Activated naive CD8-positive, alpha-beta T cell treated with anti-CD3 and anti-CD28 coated beads, Interleukin-2, amount 50 U/mL, for 24 hours (primary cell): ENCODE measurements around the gene GSE1.
A peak's percentile ranks its signal among the peaks of the same experiment; 100 is the strongest.

Experiments used
- ATAC-seq: fragments of 150-1000 bp; cut with Tn5 transposase; one replicate; pipeline ENCODE4 v1.10.0; 2021
- DNase-seq: peaks from one replicate; pipeline ENCODE4 v3.0.0; 2021
- H3K27ac Mint-ChIP-seq: one replicate; pipeline ENCODE4 v1.8.0; 2021; ENCODE audit warnings: mild to moderate bottlenecking, mixed read lengths
- H3K27me3 Mint-ChIP-seq: one replicate; pipeline ENCODE4 v1.8.0; 2021; ENCODE audit warnings: mixed read lengths
- H3K36me3 Mint-ChIP-seq: one replicate; pipeline ENCODE4 v1.8.0; 2021; ENCODE audit warnings: low read depth, mixed read lengths
- H3K4me1 Mint-ChIP-seq: one replicate; pipeline ENCODE4 v1.8.0; 2021; ENCODE audit warnings: mixed read lengths
- H3K4me3 Mint-ChIP-seq: one replicate; pipeline ENCODE4 v1.8.0; 2021; ENCODE audit warnings: mild to moderate bottlenecking, moderate library complexity, mixed read lengths
- H3K9me3 Mint-ChIP-seq: one replicate; pipeline ENCODE4 v1.8.0; 2021; ENCODE audit warnings: mixed read lengths

GSE1 gene

DNA sequence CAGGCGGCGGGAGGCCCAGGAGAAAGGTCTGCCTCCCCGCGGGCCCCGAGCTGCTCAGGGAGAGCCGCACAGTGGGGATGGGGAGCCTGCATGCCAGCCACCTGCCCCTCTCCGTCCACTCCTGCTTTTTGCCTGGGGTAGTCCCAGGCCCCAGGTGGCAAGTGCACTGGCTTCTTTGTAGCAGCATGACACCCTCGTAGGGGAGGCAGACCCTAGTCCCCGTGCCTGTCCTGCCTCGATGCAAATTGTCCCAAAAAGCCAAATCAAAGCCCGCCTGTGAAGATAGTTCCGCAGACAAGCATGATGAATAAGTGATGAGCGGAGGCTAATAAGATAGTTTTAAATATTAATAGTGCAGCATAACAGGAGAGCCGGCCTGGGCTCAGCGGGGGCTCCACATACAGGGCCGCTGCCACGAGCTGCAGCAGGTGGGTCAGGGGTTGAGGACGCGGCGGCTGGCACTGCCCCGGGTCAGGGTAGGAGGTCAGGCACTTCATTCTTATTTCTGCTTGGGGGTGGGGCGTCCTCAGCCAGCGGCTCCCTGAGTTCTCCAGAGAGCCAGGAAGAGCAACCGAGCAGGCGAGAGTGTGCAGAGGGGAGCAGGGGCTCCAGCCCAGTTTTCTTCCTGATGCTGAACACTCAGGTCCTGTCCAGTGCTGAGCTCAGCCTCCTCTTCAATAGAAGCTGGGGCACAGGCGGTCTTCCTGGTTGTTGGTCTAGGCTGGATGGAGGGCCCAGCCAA lies 48.8 kb downstream of the GSE1 start:
- Mint-ChIP-seq H3K4me3 (no peak overlapping the region), H3K27ac (no peak overlapping the region), H3K4me1 (no peaks in the 10 kb centered on the region), H3K36me3 (peaks cover 16% of the 10 kb centered on the region), H3K27me3 (no peaks in the 10 kb centered on the region), H3K9me3 (no peaks in the 10 kb centered on the region)
- DNase-seq = no peak
- no peak for ATAC-seq

- H3K27ac Mint-ChIP-seq = no peak overlapping the region
- ATAC-seq = no peak
Observed at GRCh38 chr16:85662482-85662812, 49.3 kb downstream of the GSE1 start.

GRCh38 chr16:85662976-85663830 lies 50.1 kb downstream of the GSE1 start:
- H3K9me3 Mint-ChIP-seq = no peaks in the 10 kb centered on the region
- H3K27me3 Mint-ChIP-seq = no peaks in the 10 kb centered on the region
- no peak overlapping the region for H3K4me3 Mint-ChIP-seq
- ATAC-seq (no peak), DNase-seq (no peak)
- H3K36me3 Mint-ChIP-seq = peaks cover 17% of the 10 kb centered on the region
- H3K4me1 Mint-ChIP-seq = no peaks in the 10 kb centered on the region
- H3K27ac Mint-ChIP-seq = no peak overlapping the region

More at GRCh38 chr16:85662482-85662812, 49.3 kb downstream of the GSE1 start:
- Mint-ChIP-seq H3K4me3 (no peak overlapping the region), H3K4me1 (no peaks in the 10 kb centered on the region), H3K9me3 (no peaks in the 10 kb centered on the region), H3K27me3 (no peaks in the 10 kb centered on the region), H3K36me3 (peaks cover 16% of the 10 kb centered on the region)
- DNase-seq = no peak

DNA sequence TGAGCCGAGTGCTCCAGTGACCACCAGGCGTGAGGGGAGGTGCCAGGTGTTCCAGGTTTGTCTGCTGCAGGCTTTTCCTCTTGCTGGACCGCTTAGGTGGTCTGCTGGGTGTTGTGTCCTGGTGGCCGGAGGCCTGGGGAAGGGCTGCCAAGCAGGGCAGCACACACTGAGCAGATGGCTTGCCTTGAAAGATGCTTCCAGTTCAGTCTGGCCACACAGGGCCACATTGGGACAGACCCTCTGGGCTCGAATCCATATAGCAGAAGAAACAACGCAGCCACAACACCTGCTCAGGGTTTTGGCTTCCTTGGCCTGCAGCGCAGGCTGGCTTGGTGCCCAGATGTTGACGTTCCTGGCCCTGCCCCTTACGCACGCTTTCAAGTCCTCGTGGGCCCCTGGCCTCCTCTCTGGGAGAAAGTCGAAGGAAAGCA lies 50.8 kb downstream of the GSE1 start:
- DNase-seq (no peak), ATAC-seq (no peak)
- Mint-ChIP-seq H3K4me3 (no peak overlapping the region), H3K36me3 (peaks cover 17% of the 10 kb centered on the region), H3K9me3 (no peaks in the 10 kb centered on the region), H3K27ac (no peak overlapping the region), H3K27me3 (no peaks in the 10 kb centered on the region), H3K4me1 (no peaks in the 10 kb centered on the region)

DNA sequence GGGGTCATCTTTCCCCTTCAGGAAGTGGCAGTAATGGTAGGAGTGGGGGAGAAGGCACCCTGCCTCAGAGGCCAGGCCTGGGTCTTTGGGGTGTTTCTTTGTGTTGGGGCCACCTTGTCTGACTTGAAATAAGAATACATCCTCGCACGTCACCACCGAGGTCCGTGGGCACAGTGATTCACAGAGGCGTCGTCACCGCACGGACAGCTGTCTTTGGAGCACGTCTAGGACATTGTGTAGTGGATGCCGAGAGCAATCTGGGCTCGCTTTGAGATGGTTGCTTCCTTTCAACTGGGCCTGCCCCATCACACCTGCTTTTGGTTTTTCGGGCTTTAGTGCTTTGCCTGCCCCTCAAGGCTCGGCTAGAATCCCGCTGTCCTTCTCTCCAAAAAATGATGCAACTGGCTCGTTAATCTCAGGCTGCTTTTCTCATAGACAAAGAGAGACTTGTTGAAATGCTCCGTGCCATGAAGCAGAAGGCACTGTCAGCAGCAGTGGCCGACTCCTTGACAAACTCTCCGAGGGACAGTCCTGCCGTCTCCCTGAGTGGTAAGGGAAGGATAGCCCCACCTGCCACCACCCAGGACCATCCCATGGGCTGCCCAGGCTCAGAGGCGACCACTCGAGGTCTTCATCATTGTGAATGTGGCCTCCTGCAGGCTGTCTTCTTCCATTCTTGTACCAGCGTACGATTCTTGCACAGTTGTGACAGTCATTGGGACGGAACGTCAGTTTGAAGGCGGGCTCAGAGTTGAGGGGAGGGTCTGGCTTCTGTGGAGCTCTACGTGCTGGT lies 51.7 kb downstream of the GSE1 start:
- Mint-ChIP-seq H3K4me1 (no peaks in the 10 kb centered on the region), H3K9me3 (no peaks in the 10 kb centered on the region), H3K27me3 (no peaks in the 10 kb centered on the region), H3K4me3 (no peak overlapping the region), H3K36me3 (peaks cover 17% of the 10 kb centered on the region), H3K27ac (peak overlapping the region; percentile 44)
- DNase-seq = no peak
- ATAC-seq = no peak

DNA sequence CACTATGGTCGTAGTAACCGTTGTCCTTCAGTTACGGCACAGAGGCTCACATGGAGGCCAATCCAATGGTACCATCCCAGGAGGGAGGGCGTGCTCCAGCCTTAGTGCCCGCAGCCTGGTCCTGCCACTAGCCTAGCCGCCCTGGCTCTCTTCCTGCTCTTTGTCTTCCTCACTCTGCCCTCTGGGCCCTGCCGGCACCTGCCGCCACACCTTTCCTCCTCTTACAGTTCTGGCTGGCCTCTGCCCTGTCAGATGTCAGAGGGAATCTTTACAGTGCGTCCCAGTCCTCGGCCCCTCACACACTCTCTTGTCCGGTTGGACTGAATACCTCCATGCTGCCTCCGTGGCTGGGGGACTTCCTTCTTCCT lies 52.2 kb downstream of the GSE1 start:
- no peaks in the 10 kb centered on the region for H3K4me1 Mint-ChIP-seq
- H3K4me3 Mint-ChIP-seq = no peak overlapping the region
- no peak overlapping the region for H3K27ac Mint-ChIP-seq
- no peaks in the 10 kb centered on the region for H3K9me3 Mint-ChIP-seq
- H3K36me3 Mint-ChIP-seq = peaks cover 22% of the 10 kb centered on the region
- no peaks in the 10 kb centered on the region for H3K27me3 Mint-ChIP-seq
- DNase-seq = no peak
- ATAC-seq = no peak

DNA sequence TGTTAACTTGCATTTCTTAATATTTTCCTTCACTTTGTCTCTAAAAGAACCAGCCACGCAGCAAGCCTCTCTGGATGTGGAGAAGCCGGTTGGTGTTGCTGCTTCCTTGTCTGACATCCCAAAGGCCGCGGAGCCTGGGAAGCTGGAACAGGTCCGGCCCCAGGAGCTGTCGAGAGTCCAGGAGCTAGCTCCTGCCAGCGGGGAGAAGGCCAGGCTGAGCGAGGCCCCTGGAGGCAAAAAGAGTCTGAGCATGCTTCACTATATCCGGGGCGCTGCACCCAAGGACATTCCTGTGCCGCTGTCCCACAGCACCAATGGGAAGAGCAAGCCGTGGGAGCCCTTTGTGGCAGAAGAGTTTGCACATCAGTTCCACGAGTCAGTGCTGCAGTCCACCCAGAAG lies 52.8 kb downstream of the GSE1 start:
- H3K9me3 Mint-ChIP-seq = no peaks in the 10 kb centered on the region
- no peaks in the 10 kb centered on the region for H3K27me3 Mint-ChIP-seq
- no peaks in the 10 kb centered on the region for H3K4me1 Mint-ChIP-seq
- no peak overlapping the region for H3K4me3 Mint-ChIP-seq
- peaks cover 28% of the 10 kb centered on the region for H3K36me3 Mint-ChIP-seq
- DNase-seq (no peak), ATAC-seq (no peak)
- H3K27ac Mint-ChIP-seq = no peak overlapping the region

DNA sequence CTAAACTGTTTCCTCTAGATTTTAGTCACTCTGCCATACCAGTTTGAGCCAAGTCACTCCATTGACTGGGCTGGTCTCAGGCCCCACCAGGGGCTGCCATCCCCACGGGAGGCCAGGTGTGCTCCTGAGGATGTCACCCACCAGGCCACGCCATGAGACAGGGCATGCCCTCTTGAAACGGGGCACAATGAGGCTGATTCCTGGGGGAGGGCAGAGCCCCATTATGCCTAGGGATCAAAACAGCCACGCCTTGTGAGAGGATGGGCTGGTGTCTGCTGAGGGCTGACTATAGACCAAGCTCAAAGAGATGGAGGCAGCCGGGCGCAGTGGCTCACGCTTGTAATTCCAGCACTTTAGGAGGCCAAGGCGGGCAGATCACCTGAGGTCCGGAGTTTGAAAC lies 54.1 kb downstream of the GSE1 start:
- no peaks in the 10 kb centered on the region for H3K9me3 Mint-ChIP-seq
- no peak for DNase-seq
- H3K36me3 Mint-ChIP-seq = peaks cover 32% of the 10 kb centered on the region
- no peaks in the 10 kb centered on the region for H3K4me1 Mint-ChIP-seq
- no peaks in the 10 kb centered on the region for H3K27me3 Mint-ChIP-seq
- ATAC-seq = no peak
- H3K27ac Mint-ChIP-seq = no peak overlapping the region
- H3K4me3 Mint-ChIP-seq = no peak overlapping the region

- no peaks in the 10 kb centered on the region for H3K4me1 Mint-ChIP-seq
- peaks cover 37% of the 10 kb centered on the region for H3K36me3 Mint-ChIP-seq
- no peaks in the 10 kb centered on the region for H3K27me3 Mint-ChIP-seq
- H3K4me3 Mint-ChIP-seq = no peak overlapping the region
- ATAC-seq (no peak), DNase-seq (no peak)
- H3K9me3 Mint-ChIP-seq = no peaks in the 10 kb centered on the region
- H3K27ac Mint-ChIP-seq = no peak overlapping the region
Observed at GRCh38 chr16:85667841-85668413, 54.8 kb downstream of the GSE1 start.

- Mint-ChIP-seq H3K36me3 (peaks cover 40% of the 10 kb centered on the region), H3K4me3 (no peak overlapping the region), H3K27ac (peak overlapping the region; percentile 28), H3K4me1 (no peaks in the 10 kb centered on the region), H3K27me3 (no peaks in the 10 kb centered on the region), H3K9me3 (no peaks in the 10 kb centered on the region)
- DNase-seq = no peak
- ATAC-seq = peak; percentile 20
Observed at GRCh38 chr16:85668676-85669424, 55.7 kb downstream of the GSE1 start.

DNA sequence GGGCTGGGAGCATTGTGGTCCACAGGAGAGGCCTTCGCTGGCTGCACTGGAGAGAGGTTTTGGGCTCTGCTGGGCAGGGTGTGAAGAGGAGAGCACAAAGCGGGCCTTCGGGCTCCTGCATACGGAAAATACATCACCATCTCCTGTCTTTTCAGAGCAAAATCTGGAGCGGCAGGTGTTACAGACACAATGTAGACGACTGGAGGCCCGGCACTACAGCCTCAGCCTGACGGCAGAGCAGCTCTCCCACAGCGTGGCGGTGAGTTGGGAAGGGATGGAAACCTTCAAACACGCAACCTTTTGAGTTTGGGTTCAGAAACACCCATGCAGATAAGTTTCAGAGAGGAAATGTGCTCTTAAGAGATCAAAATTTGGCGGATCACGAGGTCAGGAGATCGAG lies 57.7 kb downstream of the GSE1 start:
- Mint-ChIP-seq H3K36me3 (peaks cover 50% of the 10 kb centered on the region), H3K27me3 (no peaks in the 10 kb centered on the region), H3K4me3 (no peak overlapping the region), H3K9me3 (no peaks in the 10 kb centered on the region), H3K27ac (no peak overlapping the region), H3K4me1 (peaks cover 9% of the 10 kb centered on the region)
- ATAC-seq (no peak), DNase-seq (no peak)

GRCh38 chr16:85673529-85674417 lies 60.7 kb downstream of the GSE1 start:
- ATAC-seq = no peak
- Mint-ChIP-seq H3K27me3 (no peaks in the 10 kb centered on the region), H3K36me3 (peaks cover 53% of the 10 kb centered on the region), H3K9me3 (no peaks in the 10 kb centered on the region), H3K4me3 (no peak overlapping the region), H3K27ac (peak overlapping the region; percentile 52), H3K4me1 (peaks cover 15% of the 10 kb centered on the region)
- DNase-seq = no peak

DNA sequence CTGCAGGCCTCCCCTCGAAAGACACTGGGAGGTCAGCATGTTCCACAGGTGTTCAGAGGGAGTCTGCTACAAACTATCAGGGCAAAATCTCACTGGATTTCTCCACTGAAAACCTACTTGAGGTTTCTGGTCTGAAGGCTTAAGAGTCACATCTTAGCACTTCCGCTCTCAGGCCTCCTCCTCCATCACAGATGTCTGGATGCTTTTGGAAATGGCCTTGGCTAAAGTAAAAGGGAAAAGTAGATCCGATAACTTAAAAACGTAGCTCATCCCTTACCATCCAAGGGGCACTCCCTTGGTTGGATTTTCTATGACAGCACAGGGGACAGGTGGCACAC lies 61.3 kb downstream of the GSE1 start:
- no peak overlapping the region for H3K4me3 Mint-ChIP-seq
- ATAC-seq (no peak), DNase-seq (no peak)
- peaks cover 15% of the 10 kb centered on the region for H3K4me1 Mint-ChIP-seq
- peak overlapping the region; percentile 52 for H3K27ac Mint-ChIP-seq
- H3K9me3 Mint-ChIP-seq = no peaks in the 10 kb centered on the region
- no peaks in the 10 kb centered on the region for H3K27me3 Mint-ChIP-seq
- peaks cover 58% of the 10 kb centered on the region for H3K36me3 Mint-ChIP-seq
